ENCODE data around the gene TSC22D4.

The TSC22D4 gene

DNA sequence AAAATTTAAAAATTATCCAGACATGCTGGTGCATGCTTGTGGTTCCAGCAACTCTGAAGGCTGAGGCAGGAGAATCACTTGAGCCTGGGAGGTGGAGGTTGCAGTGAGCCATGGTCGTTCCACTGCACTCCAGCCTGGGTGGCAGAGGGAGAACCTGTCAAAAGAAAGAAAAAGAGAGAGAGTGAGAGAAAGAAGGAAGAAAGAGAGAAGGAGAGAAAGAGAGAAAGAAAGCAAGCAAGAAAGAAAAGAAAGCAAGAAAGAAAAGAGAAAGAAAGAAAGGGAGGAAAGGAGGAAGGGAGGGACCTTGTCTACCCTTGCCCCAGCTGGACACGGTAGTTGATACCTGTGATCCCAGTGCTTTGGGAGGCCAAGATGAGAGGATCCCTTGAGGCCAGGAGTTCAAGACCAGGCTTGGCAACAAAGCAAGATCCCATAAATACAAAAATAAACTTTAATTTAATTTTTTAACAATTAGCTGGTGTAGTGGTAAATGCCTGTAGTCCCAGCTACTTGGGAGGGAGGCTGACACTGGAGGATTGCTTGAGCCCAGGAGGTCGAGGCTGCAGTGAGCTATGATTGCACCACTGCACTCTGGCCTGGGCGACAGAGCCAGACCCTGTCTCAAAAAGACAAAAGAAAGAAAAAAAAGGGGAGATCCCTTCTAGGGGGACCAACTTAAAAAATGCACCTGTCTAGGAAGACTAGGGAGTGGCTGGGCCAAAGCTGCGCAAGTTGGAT, 13.9 kb upstream of the TSC22D4 start:
- DNase-seq = no peak

DNA sequence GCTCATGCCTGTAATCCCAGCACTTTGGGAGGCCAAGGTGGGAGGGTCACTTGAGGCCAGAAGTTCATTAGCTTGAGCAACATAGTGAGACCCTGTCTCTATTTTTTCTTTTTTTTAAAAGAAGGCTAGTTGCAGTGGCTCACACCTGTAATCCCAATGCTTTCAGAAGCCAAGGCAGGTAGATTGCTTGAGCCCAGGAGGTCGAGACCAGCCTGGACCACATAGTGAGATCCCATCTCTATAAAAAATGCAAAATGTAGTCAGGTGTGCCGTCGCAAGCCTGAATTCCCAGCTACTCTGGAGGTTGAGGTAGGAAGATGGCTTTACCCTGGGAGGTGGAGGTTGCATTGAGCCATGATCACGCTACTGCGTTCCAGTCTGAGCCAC, 12.2 kb upstream of the TSC22D4 start:
- no peak for DNase-seq

DNA sequence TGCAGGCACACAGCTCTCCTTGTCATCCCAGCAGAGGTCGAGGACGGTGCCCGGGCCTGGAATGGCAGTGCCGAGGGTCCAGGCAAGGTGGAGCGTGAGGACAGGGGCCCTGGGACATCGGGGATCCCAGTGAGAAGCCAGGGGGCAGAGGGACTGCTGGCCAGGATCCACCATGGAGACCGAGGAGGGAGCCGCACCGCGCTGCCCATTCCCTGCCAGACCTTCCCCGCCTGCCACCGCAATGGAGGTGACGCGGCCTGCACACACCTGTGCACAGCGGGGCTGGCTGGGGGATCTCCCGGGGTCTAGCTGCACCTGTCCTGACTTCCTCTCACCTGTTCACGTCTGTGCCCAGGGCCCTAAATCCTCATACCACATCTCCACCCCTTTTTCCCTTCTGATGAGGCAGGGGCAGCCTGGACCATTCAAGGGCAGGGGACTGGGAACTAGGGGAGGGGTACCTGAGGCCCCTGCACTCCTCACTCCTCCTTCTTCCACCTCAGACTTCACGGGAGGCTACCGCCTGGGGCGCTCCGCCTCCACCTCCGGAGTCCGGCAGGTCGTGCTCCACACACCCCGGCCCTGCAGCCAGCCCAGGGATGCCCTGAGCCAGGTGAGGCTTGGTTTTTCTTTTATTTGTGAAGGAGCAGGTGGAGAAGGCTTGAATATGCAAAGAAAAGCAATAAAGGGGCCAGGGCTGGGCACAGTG, 11.6 kb upstream of the TSC22D4 start:
- DNase-seq = no peak

DNA sequence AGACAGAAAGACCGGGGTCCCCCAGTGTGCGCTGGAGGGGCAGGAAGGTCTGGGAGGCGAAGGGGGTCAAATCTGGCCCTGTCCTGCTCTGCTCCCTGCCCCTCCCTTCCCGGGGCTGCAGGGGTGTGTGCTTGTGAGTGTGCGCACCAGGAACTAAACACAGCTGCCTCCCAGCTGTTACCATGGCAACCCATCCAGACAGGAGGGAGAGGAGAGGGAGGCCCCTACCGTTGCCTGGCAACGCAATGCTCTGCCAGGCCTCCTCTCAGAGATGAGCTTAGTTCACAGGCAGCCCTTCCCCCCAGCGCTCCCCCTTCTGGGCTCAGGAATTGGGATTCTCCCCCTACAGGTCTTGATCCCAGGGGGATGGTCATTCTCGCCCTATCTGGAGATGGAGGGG, 10.8 kb upstream of the TSC22D4 start:
- peak; percentile 99 for DNase-seq

DNA sequence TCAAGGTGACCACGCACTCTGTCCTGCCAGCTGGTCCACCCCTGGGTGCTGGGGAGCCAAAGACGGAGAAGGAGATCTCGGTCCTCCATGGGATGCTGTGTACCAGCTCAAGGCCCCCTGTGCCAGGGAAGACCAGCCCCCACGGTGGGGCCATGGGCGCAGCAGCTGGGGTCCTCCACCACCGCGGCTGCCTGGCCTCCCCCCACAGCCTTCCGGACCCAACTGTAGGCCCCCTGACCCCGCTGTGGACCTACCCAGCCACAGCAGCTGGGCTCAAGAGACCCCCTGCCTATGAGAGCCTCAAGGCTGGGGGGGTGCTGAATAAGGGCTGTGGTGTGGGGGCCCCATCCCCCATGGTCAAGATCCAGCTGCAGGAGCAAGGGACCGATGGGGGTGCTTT, 10.1 kb upstream of the TSC22D4 start:
- no peak for DNase-seq

DNA sequence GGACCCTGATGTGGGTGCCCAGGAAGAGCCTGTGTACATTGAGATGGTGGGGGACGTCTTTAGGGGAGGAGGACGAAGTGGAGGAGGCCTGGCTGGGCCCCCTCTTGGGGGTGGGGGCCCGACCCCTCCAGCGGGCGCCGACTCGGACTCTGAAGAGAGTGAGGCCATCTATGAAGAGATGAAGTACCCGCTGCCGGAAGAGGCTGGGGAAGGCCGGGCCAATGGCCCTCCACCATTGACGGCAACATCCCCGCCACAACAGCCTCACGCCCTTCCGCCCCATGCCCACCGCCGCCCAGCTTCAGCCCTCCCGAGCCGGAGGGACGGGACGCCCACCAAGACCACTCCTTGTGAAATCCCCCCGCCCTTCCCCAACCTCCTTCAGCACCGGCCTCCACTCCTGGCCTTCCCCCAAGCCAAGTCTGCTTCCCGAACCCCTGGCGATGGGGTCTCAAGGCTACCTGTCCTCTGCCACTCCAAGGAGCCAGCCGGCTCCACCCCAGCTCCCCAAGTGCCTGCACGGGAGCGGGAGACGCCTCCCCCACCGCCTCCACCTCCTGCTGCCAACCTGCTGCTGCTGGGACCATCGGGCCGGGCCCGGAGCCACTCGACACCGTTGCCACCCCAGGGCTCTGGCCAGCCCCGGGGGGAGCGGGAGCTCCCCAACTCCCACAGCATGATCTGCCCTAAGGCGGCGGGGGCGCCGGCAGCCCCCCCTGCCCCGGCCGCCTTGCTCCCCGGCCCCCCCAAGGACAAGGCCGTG, 9.5 kb upstream of the TSC22D4 start:
- no peak for DNase-seq

DNA sequence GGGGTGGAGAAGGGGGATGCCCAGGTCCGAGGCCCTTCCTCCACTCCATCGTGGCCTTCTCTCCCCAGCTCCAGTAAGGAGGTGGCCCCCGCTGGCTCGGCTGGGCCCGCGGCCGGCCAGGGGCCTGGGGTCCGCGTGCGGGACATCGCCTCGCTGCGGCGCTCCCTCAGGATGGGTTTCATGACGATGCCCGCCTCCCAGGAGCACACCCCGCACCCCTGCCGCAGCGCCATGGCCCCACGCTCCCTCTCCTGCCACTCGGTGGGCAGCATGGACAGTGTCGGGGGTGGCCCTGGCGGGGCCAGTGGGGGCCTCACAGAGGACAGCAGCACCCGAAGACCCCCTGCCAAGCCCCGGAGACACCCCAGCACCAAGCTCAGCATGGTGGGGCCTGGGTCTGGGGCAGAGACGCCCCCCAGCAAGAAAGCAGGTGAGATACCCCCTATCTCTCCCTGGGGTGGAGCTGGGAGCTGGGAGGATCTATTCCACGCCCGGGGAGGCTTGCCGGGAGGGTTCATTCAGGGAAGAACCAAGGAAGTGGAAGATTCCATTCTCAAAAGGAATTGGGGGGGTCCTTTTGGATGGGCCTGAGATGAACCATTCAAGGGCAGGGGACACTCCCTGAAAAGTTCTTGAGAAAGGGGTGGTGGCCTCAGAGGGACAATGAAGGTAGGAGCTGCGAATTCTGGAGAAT, 7.9 kb upstream of the TSC22D4 start:
- DNase-seq = no peak

DNA sequence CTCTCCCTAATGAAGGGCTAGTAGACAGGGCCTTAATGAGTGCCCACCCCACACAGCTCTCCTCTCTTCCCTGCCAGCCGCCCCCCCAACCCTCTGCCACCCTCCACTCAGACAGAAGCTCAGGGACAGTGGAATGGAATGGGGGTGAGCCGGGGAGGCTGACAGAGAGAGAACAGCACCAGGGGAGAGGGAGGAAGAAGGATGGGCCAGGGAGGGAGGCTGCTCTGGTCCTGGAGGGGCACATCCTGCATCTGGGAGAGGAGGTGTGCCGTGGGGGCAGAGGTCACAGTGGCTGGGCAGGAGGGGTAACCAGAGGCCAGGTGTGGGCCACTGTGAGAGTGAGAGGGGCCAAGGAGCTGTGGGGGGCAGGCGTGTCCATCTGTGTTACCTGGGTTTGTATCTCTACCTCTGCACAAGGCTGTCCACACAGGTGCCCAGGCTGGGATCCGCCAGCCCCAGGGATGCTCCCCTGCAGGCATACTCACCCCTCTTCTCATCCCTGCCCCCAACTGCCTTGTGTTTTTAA, 7.2 kb upstream of the TSC22D4 start:
- no peak for DNase-seq

DNA sequence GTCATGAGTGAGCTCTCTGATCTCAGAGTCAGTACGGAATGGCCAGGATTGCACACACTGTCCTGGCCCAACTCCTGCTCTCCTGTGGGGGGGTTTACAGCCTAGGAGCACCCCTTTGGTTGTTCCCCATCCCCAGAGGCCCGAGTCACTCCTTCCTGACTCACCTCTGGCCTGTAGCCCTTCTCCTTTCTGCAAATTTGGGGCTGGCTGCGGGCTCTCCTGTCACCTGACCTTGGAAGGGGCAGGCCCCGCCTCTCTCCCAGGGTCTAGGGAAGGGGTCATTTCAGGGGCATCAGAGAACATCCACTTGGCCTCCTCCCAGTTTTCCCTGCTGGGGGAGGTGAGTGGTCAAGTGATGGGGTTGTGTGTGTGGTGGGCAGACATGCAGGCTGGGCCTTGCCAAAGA, 6.5 kb upstream of the TSC22D4 start:
- no peak for DNase-seq

DNA sequence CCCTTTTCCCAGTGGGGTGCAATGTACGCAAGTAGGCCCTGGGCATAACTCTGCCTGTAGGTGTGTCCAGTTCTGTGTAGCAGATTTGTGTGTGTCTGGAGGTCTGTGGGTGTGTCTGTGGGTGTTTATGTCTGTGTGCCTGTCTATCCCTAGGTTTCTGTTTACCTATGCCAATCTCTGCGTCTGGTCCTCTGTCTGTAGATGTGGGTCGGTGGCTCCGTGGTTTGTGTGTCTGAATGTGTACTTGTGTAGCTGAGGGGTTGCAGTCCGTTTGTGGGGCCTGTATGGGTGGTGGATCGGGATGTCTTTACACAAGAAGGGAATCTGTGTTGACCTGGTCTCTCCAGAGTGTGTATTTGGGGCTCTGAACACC, 5.6 kb upstream of the TSC22D4 start:
- DNase-seq = no peak

DNA sequence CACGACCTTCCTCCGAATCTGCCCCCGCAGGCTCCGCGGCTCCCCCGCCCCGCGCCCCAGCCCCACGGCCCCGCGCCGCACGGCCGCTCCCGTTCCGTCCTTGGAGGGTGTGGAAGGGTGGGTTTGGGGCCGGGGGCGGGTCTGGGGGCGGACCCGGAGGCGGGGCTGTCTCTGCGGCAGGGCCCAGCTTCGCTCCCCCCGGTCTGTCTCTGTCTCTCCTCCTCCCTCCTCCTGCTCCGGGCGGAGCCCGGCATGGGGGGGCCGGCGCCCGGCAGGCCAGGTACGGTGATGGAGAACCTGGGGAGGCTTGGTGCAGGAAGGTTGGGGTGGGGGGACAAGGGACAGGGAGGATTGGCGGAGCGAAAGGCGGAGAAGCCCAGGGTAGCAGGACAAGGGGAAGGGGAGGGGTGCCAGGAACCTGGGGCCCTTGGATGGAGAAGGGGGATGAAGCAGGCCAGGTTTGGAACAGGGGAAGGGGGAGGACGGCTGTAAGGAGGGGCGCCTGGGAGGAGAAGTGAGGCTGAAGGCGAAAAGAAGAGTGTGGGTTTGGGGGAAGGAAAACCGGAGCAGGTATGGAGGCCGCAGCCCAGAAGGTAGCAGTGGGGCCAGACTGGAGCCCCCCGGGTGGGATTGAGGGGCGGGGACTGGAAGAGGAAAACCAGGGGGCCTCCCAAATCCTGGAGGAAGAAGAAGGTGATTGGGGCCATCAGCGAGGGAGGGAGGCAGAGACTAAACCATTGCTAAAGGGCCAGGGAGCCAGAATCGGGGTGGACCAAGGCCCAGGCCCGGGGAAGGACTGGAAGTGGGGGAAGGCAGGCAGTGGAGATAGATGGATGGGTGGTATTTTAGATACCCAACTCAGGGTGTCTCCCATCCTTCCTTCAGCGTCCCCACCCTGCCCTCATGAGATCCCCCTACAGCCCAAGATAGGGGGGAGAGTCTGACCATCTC, 5.0 kb upstream of the TSC22D4 start, which contains the start of gene NYAP1:
Gene NYAP1 (plus strand): TSS at position 206 of the 951 bp plus-strand sequence. CDS start 1,385 bp downstream, outside the sequence.
- peak; percentile 11 for DNase-seq

DNA sequence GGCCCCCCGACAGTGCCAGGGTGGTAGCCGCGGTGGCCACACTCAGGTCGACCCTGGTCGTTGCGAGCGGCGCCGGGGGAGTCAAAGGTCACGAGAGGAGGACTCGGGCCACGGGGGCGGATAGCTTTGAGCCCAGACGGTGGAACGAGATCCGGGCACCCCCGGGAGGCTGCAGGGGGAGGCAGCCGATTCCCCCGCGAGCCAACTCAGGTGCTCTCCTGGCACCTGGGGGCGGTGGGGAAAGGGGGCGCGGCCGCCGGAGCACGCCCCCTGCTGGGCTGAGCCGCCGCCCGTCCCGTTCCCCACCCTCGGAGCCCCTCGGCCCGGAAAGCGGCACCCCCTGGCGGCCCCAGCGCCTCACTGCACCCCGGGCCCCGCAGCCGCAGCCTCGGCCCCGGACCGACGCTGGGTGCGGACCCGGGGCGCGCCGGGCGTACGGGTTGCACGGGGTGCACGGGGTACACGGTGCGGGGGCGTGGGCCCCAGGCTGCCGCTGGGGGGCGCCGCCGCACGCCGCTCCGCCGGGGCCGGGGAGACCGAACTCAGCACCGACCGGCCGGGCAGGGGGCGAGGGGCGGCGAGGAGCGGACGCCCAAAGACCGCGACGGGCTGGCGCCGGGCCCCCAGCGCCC, 4.2 kb upstream of the TSC22D4 start:
- peak; percentile 38 for DNase-seq

DNA sequence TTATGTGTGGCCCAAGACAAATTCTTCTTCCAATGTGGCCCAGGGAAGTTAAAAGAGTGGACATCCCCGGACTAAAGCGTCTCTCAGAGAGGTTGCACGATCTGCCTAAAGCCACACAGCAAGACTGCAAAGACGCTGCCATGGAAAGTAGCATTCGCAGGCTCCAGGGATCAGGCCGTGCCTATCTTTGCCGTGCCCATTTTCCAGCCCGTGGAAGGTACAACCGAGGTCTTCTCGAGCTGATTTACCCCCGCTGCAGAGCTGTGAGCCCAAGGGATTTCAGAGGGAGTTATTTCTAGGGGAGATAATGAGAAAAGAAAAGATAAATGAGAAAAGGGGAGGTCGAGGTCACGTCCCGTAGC, 3.7 kb upstream of the TSC22D4 start:
- no peak for DNase-seq

DNA sequence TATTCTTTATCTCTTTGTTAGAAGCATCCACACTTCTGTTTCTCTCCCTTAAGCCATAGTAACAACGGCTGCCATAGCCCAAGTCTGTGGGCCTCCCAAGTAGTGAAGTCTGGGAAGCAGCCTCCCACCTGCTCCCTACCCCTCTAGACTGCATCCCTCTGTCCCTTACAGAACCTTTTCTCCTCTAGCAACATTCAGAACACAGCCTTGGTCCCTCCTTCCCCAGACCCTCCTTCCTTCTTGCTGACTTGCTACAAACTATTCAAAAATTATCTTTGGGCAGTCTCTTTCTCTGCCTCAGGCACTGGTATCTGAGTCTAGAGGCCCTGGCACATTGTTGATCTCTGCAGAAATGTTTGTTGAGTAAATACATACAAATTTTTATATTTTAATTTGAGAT, 2.5 kb upstream of the TSC22D4 start:
- DNase-seq = no peak

DNA sequence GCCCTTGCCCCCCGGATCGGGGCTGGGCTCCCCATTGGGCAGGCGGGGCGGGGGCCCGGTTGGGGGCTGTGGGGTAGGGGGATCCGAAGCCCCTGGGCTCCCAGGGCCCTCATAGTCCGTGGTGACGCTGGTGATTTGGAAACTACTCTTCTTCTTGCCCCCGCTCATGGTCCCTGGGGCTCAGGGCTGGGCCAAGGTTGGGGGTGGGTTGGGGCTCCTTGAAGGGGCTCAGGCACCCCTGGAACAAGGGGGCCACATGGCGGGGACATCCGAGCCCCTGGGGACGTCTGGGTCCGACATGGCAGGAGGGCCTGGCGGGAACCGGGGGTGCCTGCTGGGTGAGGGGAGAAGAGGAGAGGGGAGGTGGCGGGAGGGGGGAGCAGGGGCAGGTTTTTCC, 1.1 kb downstream of the TSC22D4 start:
- DNase-seq = no peak

DNA sequence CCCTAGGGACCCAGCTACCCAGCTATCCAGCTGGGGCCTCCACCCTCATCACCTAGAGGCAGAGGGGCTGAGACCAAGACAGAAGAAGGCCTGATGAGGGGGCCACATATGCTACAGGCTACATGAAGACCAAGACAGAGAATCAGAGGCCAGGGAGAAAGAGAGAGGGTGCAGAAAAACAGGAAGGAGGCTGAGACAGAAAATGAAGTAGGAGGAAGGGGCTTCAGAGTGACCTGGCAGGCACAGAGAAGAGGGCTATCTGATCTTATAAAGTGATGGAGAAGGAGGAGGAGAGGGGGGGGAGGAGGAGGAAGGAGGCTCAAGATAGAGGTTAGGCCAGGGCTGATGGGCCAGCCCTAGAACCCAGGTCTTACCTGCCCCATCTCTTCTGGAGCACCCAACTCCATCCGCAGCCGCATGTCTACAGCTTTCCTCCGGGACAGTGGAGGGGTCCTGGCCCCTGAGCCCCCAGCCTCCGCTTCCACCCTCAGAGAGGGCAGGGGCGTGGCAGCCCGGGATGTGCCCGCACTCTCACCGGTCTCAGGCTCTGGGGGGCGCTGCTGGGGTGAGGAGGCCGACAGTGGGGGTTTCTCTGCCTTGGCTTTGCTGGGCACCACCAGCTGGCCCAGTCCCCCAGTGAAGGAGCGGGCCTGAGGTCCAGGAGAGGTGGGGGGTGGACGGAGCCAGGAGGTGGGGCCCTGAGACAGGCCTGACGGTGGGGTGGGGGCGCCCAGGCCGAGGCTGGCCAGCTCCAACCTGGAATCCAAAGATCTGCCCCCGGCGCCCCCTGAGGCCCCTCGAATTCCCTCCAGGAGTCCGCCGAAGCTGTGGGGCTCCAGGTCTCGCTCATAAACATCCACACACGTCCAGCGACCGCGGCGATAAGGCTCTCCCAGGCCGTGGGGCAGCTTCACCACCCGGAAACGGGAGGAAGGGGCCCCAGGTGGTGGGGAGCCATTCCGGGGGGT, 1.8 kb downstream of the TSC22D4 start:
- DNase-seq = no peak

DNA sequence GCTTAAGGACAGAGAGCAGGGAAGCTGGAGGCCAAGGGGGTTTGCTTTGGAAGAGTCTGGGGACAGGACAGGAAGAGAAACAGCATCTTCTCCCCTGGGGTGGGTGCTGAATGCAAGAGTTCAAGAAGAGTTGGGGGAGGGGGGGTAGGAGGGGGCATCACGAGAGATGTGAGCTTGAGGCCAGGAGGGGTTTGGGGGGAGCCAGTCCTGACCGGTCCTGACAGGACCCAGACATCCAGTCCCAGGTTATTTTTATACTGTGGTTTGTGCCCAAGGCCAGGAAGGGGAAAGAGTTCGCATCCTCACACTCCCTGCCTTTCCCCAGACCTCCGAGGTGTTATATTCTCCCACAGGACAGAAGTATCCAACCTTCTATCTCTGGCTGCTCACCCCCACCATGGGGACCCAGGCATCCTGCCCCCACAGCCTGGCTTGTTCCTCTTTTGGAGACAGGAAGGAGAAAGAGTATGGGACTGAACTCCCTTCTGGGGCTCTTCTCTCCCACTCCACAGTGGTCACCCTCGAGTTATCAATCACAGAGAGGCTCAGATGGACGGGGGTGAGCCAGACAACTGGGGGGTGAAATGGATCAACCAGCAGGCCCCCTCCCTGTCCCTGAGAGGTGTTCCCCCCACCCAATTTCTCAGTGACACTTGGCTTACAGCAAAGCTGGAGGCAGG, 2.8 kb downstream of the TSC22D4 start:
- no peak for DNase-seq

DNA sequence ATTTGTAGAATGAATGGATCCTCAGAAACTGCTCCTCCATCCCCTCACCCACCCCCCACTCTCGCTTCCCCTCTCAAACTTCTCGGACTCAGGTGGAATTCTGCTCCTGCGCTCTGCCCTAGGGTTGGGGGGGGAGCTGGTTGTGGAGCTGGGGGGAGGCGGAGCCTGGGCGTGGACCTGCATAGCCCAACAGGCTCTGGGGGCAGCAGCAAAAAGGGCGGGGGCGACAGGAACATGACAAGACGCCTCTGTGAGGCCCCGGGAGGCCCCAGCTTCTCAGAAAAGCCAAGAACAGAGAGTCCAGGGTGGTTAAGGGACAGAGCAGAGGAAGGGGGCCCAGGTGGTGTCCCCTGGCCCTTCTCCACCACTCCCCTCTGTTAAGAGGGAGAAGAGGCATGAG, 3.5 kb downstream of the TSC22D4 start:
- no peak for DNase-seq

DNA sequence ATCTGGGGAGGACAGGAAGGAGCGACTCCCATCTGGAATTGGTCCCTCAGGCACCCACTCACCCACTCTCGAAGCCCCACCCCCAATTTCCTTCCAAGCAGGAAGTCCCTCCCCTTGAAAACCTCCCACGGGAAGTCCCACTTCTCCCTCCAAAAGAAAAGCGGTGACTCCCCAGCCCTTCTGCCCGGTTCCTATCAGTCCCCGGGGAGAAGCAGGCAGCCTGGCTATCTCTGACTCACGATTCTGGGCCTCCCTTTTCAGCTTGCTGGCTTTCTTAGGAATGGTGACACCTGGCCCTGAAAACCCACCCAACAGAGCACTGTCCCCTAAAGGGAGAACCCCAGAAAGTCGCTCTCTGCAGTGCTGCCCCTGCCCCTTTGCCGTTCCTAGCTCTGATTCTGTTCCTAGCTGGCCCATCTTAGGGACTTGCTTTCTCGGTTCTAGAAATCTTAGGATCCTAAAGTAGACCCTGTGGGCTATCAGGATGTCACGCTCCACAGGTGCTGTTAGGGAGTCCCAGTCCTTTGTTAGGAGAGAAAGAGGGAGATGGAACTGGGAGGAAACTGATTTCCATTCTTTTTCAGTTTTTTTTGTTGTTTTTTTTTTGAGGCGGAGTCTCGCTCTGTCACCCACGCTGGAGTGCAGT, 6.0 kb downstream of the TSC22D4 start:
- DNase-seq = no peak
